ENCODE data around the gene BPNT1.
A peak's percentile ranks its signal among the peaks of the same experiment; 100 is the strongest.
"Not testable (repeated sequence)": the region's sequence is repeated elsewhere in the genome, so short reads cannot be mapped to it uniquely, and the experiment has no call there.

BPNT1 gene

DNA sequence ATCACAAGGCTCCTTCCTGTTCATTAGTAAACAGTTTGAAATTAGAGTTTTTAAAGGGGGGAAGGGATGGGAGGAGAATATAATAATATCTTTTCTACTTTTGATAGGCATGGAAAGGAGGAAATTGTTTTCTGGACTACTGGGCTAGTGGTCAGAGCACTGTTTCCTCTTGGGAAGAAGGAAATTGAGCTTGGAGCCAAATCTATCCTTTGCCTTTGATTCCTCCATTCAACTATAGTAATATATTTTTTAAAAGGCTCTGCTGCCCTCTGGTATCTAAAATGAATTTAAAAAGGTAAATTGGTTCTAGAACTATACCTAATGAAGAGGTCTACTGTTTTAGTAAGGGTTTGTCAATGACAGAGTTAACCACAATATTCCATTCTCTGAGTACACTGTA is 10.2 kb upstream of the BPNT1 start:
- no peak overlapping the region for H3K4me3 ChIP-seq (ENCODE audit: low read depth, low read length)
- POLR2A ChIA-PET, result no interaction called here
- CTCF ChIA-PET, result no interaction called here
- DNase-seq (ENCODE audit: low read depth, low spot score), result no peak
- TF ChIP-seq CTCF (IDR thresholded peaks at IDR 0.05; ENCODE audit: insufficient read depth, low read length, missing control alignments), result no peak

DNA sequence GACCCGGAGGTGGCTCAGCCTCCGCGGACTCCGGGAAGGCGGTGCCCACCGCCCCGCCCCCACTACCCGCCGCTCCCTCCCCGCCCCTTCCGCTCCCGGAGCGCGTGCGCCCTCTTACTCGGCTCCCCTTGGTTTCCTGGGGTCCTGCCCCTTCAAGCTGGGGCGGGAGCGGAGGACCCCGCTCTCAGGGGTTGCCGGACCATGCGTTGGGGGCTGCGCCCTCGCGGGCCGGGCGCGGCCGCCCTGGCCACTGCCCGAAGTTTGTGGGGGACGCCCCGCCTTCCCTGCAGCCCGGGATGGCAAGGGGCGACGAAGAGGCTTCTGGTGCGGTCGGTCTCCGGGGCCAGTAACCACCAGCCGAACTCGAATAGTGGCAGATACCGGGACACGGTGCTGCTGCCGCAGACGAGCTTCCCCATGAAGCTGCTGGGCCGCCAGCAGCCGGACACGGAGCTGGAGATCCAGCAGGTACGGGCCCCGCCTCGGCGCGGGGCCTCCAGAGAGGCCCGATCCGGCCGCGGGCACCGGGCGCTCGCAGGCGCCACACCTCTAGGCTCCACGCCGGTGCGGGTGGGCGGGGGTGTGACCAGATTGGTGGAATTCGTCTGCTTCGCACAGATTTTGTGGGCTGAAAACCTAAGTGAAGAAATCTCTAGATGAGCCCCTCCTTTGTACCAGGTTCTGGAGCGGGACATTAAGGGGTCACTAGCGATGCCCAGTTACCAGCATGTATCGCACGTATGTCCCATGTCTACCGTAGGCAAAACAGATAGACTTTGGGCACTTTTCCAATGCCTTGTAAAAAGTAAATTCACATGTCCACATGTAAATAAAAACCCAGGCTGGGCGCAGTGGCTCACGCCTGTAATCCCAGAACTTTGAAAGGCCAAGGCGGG is 4.7 kb upstream of the BPNT1 start, which contains the start of gene IARS2:
IARS2 (plus strand) TSS at position 117 of the 896 bp plus-strand sequence; CDS start at position 202, 85 bp downstream.
- POLR2A ChIA-PET, result no interaction called here

GRCh38 chr1:220093361-220094015 is 3.9 kb upstream of the BPNT1 start:
- no peak for DNase-seq (ENCODE audit: low read depth, low spot score)
- POLR2A ChIA-PET, result no interaction called here
- TF ChIP-seq CTCF (IDR thresholded peaks at IDR 0.05; ENCODE audit: insufficient read depth, low read length, missing control alignments), result no peak
- H3K4me3 ChIP-seq (ENCODE audit: low read depth, low read length), result no peak overlapping the region; the same call in 1 of the 2 replicates
- CTCF ChIA-PET, result interaction anchor here (1.0 to 1.2 kb wide), 2 partner anchors 12 to 104 kb away, joined by 3 read pairs; no protein-coding TSS in a partner anchor

More for the DNA sequence above, 4.7 kb upstream of the BPNT1 start, which contains the start of gene IARS2:
- CTCF ChIA-PET, result interaction anchor here (1.0 to 1.3 kb wide), 3 partner anchors 11 to 104 kb away, joined by 3 read pairs; no protein-coding TSS in a partner anchor
- peak within 1 kb of the TSS; percentile 77 for H3K4me3 ChIP-seq (ENCODE audit: low read depth, low read length)
- no peak for DNase-seq (ENCODE audit: low read depth, low spot score)
- no peak for TF ChIP-seq CTCF (IDR thresholded peaks at IDR 0.05; ENCODE audit: insufficient read depth, low read length, missing control alignments)

- ChIA-PET CTCF (interaction anchor here (0.9 kb wide), 1 partner anchor 15 kb away, joined by 3 read pairs; no protein-coding TSS in a partner anchor), POLR2A (no interaction called here)
- no peak for TF ChIP-seq CTCF (IDR thresholded peaks at IDR 0.05; ENCODE audit: insufficient read depth, low read length, missing control alignments)
- DNase-seq (ENCODE audit: low read depth, low spot score), result no peak
- H3K4me3 ChIP-seq (ENCODE audit: low read depth, low read length), result no peak overlapping the region
Measured at GRCh38 chr1:220092694-220093093, 3.1 kb upstream of the BPNT1 start.

DNA sequence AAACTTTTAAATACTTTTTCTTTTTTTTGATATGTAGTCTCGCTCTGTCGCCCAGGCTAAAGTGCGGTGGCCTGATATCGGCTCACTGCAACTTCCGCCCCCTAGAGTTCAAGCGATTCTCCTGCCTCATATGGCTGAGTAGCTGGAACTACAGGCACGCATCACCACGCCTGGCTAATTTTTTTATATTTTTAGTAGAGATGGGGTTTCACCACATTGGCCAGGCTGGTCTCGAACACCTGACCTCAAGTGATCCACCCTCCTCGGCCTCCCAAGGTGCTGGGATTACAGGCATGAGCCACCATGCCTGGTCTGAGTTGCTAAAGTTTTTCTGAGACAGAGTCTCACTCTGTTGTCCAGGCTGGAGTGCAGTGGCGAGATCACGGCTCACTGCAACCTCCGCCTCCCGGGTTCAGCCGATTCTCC is 3.3 kb downstream of the BPNT1 start:
- CTCF ChIA-PET; POLR2A ChIA-PET; H3K4me3 ChIP-seq (ENCODE audit: low read depth, low read length); DNase-seq (ENCODE audit: low read depth, low spot score): not testable (repeated sequence)

- POLR2A ChIA-PET, result no interaction called here
- TF ChIP-seq CTCF (IDR thresholded peaks at IDR 0.05; ENCODE audit: insufficient read depth, low read length, missing control alignments), result no peak
- H3K4me3 ChIP-seq (ENCODE audit: low read depth, low read length), result no peak overlapping the region
- no peak for DNase-seq (ENCODE audit: low read depth, low spot score)
- CTCF ChIA-PET, result no interaction called here
Measured at GRCh38 chr1:220084460-220084859, 5.1 kb downstream of the BPNT1 start.

Measured in AG04449 (cell line).